ENCODE data around the gene MUC6. TPM values are rescaled to one million over a fixed set of nuclear protein-coding genes. Genes with fewer than 3 reads are reported as not detected.
A peak's percentile ranks its signal among the peaks of the same experiment; 100 is the strongest.

The MUC6 gene
- total and polyA plus RNA-seq, 2 of the 8 experiments (the other 6 are each of a cell fraction or from before 2014, with no cell fraction given): not detected

DNA sequence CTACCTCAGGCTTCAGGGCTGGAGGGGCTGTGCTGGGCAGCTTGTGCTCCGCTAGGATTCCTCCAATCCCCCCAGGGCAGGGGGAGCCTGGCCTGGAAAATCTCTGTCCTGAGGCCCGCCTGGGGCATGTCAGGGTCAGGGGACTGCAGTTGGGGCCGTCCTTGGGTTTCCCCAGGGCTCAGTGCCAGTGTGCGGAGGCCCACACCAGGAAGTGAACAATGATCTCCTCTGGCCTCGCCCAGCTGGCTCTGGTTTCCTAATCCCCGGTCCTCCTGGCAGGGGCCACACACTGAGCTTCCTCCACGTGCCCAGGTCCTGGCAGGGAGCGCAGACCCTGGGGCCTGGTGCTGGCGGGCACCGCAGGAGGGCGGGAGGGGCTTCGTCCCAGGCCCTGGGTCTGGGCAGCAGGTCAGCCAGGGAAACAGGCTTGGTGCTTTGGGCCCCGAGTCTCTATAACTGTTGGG, 36.8 kb upstream of the MUC6 start:
- Histone ChIP-seq H2BK15ac (ENCODE audit: low read length) (no peak overlapping the region), H3K56ac (replicated peaks; ENCODE audit: insufficient read length, low read depth, low read length) (no peak overlapping the region), H3K4me2 (ENCODE audit: insufficient read depth in 1 of 2, low read depth in 2 of 2, low read length in 2 of 2) (no peak overlapping the region), H3K4me1 (replicated peaks in 1 of 4; ENCODE audit: control insufficient read depth in 3 of 4, insufficient read depth in 4 of 4, low read length in 3 of 4) (peaks cover 0 to 3% (median 0%) of the 10 kb centered on the region in 4 experiments; a peak in 2 of 7 replicates), H2AK5ac (ENCODE audit: low read depth, low read length) (no peak overlapping the region), H2AFZ (ENCODE audit: low read length) (no peak overlapping the region), H2BK5ac (ENCODE audit: low read depth, low read length) (peak overlapping the region; percentile 44), H3K23ac (ENCODE audit: insufficient read length) (no peak overlapping the region), H4K5ac (ENCODE audit: insufficient read length, low read depth, low read length) (no peak overlapping the region), H3K27ac (ENCODE audit: low read depth, low read length) (no peak overlapping the region), H3K9me3 (ENCODE audit: insufficient read depth in 2 of 2, low read depth in 1 of 2, low read length in 1 of 2) (no peaks in the 10 kb centered on the region), H2BK120ac (replicated peaks; ENCODE audit: low read depth, low read length) (no peak overlapping the region), H3K27me3 (replicated peaks in 1 of 4; ENCODE audit: control insufficient read depth in 3 of 4, extremely low read depth in 1 of 4, insufficient read depth in 3 of 4, low read length in 3 of 4) (peaks cover 0 to 2% (median 0%) of the 10 kb centered on the region in 4 experiments; a peak in 1 of 7 replicates), H4K20me1 (replicated peaks in 1 of 2; ENCODE audit: control insufficient read depth in 1 of 2, insufficient read depth in 2 of 2, low read length in 2 of 2) (peaks cover 0 to 2% of the 10 kb centered on the region in 2 experiments), H4K91ac (replicated peaks; ENCODE audit: insufficient read length, low read length) (no peak overlapping the region), H3K18ac (ENCODE audit: extremely low read depth, low read length) (peak overlapping the region; percentile 32), H3K36me3 (ENCODE audit: control insufficient read depth in 2 of 4, insufficient read depth in 4 of 4, low read length in 3 of 4) (no peaks in the 10 kb centered on the region), H3K4ac (replicated peaks; ENCODE audit: insufficient read length, low read depth, low read length) (no peak overlapping the region), H3K9ac (replicated peaks in 1 of 4; ENCODE audit: extremely low read depth in 1 of 4, low read depth in 3 of 4, low read length in 3 of 4) (no peak overlapping the region), H3K79me2 (ENCODE audit: control insufficient read depth in 1 of 2, insufficient read depth in 2 of 2, low read length in 2 of 2) (no peaks in the 10 kb centered on the region), H3K14ac (ENCODE audit: insufficient read length) (no peak overlapping the region), H2BK12ac (ENCODE audit: low read depth, low read length) (no peak overlapping the region), H4K8ac (ENCODE audit: extremely low read depth, insufficient read depth, low read length) (no peak overlapping the region), H3K79me1 (ENCODE audit: low read depth, low read length) (no peaks in the 10 kb centered on the region), H3K23me2 (ENCODE audit: low read depth, low read length) (peaks cover 6% of the 10 kb centered on the region; the same call in 1 of the 2 replicates), H3K4me3 (ENCODE audit: extremely low read depth in 1 of 4, insufficient read depth in 2 of 4, low read depth in 3 of 4, low read length in 4 of 4) (no peak overlapping the region), H2BK20ac (ENCODE audit: low read length) (no peak overlapping the region)
- POLR2A ChIA-PET (ENCODE audit: partially characterized antibody): no interaction called here
- TF ChIP-seq, protein P1, sequence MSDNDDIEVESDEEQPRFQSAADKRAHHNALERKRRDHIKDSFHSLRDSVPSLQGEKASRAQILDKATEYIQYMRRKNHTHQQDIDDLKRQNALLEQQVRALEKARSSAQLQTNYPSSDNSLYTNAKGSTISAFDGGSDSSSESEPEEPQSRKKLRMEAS (IDR thresholded peaks at IDR 0.05): 0 out of 2 replicates have a peak, but pooled peaks have one; percentile 25
- TF ChIP-seq, protein P2, sequence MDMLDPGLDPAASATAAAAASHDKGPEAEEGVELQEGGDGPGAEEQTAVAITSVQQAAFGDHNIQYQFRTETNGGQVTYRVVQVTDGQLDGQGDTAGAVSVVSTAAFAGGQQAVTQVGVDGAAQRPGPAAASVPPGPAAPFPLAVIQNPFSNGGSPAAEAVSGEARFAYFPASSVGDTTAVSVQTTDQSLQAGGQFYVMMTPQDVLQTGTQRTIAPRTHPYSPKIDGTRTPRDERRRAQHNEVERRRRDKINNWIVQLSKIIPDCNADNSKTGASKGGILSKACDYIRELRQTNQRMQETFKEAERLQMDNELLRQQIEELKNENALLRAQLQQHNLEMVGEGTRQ (IDR thresholded peaks at IDR 0.05; ENCODE audit: low read length): no peak
- TF ChIP-seq KDM5A (IDR thresholded peaks at IDR 0.05; ENCODE audit: low read length) (no peak), SIRT6 (IDR thresholded peaks at IDR 0.05; ENCODE audit: low read length) (no peak), GABPA (IDR thresholded peaks at IDR 0.05; ENCODE audit: borderline replicate concordance, insufficient read depth, low read length) (no peak)
- TF ChIP-seq, protein P3, sequence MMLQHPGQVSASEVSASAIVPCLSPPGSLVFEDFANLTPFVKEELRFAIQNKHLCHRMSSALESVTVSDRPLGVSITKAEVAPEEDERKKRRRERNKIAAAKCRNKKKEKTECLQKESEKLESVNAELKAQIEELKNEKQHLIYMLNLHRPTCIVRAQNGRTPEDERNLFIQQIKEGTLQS (IDR thresholded peaks at IDR 0.05; ENCODE audit: insufficient read depth, low read depth, low read length): no peak
- CTCF ChIA-PET (ENCODE audit: partially characterized antibody): interaction anchor here (1.4 kb wide), 1 partner anchor 20 kb away, joined by 3 read pairs; no protein-coding TSS in a partner anchor
- FAIRE-seq: no peak
- 79% methylated on average over 11 of the region's 13 CpGs; no CpG with 5 or more reads in 1 of the 2 experiments for WGBS, 2 experiments (ENCODE audit: extremely low coverage in 1 of 2, insufficient coverage in 1 of 2, insufficient read length in 1 of 2, insufficient replicate concordance in 2 of 2, low coverage in 1 of 2, low lambda C conversion rate in 2 of 2, missing lambda C conversion rate in 1 of 2)
- DNase-seq (ENCODE audit: low read depth in 1 of 2, low spot score in 2 of 2): peak in 1 of 2 experiments; percentile 41

Measured in H1 (cell line).